K562 (cell line): ENCODE results near the gene COL9A3.

Source experiments
- ARNT ChIP-seq, 2 experiments: fragments of 450-650 bp; IDR thresholded peaks; 2 replicates each; pipeline ENCODE4 v1.6.1; 2016; ENCODE audit warnings: mild to moderate bottlenecking in 1 of 2
- CHD2 ChIP-seq: IDR thresholded peaks from 2 replicates; pipeline ENCODE4 v1.6.1; 2011; ENCODE audit warnings: low read depth, low read length
- EZH2 ChIP-seq: IDR thresholded peaks from 2 replicates; pipeline ENCODE4 v1.6.1; 2012; ENCODE audit warnings: low read depth, mild to moderate bottlenecking, inconsistent platforms, low read length, borderline replicate concordance
- GTF2F1 ChIP-seq: IDR thresholded peaks from 2 replicates; pipeline ENCODE4 v1.6.1; 2011; ENCODE audit warnings: low read depth, low read length, improper control_type of control experiment
- MAFK ChIP-seq: IDR thresholded peaks from 2 replicates; pipeline ENCODE4 v1.6.1; 2011; ENCODE audit warnings: low read length, improper control_type of control experiment
- MTA1 ChIP-seq: fragments of 450-650 bp; IDR thresholded peaks from 2 replicates; pipeline ENCODE4 v1.6.1; 2017; ENCODE audit warnings: borderline replicate concordance
- MYC ChIP-seq, 2 experiments: fragments of 250-450 bp in 1 of 2; sonication (Bioruptor Pico) in 1 of 2; IDR thresholded peaks; 2 replicates each; pipeline versions ENCODE4 v1.5.1 to v1.6.1; 2012 to 2021; ENCODE audit warnings: low read depth in 2 of 2, borderline replicate concordance in 1 of 2, improper control_type of control experiment in 1 of 2, low read length in 1 of 2, mild to moderate bottlenecking in 1 of 2, moderate library complexity in 1 of 2
- SAFB ChIP-seq: fragments of 200-400 bp; formaldehyde crosslinking; IDR thresholded peaks from 2 replicates; pipeline ENCODE4 v1.6.1; 2017; ENCODE audit warnings: low read depth, low read length, borderline replicate concordance
- SIN3A ChIP-seq, 2 experiments: fragments of 150-350 bp in 1 of 2; IDR thresholded peaks; 2 replicates each; pipeline ENCODE4 v1.6.1; 2011 to 2016; ENCODE audit warnings: borderline replicate concordance in 2 of 2, low read depth in 2 of 2, low read length in 2 of 2, mild to moderate bottlenecking in 2 of 2, moderate library complexity in 2 of 2; ENCODE audit not compliant: control insufficient read depth in 1 of 2
- SMARCE1 ChIP-seq: fragments of 450-650 bp; IDR thresholded peaks from 2 replicates; pipeline ENCODE4 v1.7.1; 2016; ENCODE audit warnings: mild to moderate bottlenecking
- SNIP1 ChIP-seq: fragments of 450-650 bp; IDR thresholded peaks from 2 replicates; pipeline ENCODE4 v1.7.1; 2017; ENCODE audit warnings: low read depth, mild to moderate bottlenecking
- TF ChIP-seq, protein P1 (sequence below): sonication (generic); formaldehyde crosslinking; IDR thresholded peaks from 2 replicates; pipeline ENCODE4 v1.9.0; 2022; ENCODE audit warnings: mild to moderate bottlenecking, missing genetic modification reagents
- TF ChIP-seq, protein P2 (sequence below): sonication (generic); formaldehyde crosslinking; IDR thresholded peaks from 2 replicates; pipeline ENCODE4 v1.4.0; 2020; ENCODE audit warnings: mild to moderate bottlenecking, missing genetic modification reagents
- TF ChIP-seq, protein P3 (sequence below), 2 experiments: fragments of 450-650 bp; formaldehyde crosslinking in 1 of 2; IDR thresholded peaks; 2 replicates each; pipeline versions ENCODE4 v1.4.0 to v1.6.1; 2014 to 2020; ENCODE audit warnings: mild to moderate bottlenecking in 2 of 2, borderline replicate concordance in 1 of 2, low read depth in 1 of 2

DNA sequence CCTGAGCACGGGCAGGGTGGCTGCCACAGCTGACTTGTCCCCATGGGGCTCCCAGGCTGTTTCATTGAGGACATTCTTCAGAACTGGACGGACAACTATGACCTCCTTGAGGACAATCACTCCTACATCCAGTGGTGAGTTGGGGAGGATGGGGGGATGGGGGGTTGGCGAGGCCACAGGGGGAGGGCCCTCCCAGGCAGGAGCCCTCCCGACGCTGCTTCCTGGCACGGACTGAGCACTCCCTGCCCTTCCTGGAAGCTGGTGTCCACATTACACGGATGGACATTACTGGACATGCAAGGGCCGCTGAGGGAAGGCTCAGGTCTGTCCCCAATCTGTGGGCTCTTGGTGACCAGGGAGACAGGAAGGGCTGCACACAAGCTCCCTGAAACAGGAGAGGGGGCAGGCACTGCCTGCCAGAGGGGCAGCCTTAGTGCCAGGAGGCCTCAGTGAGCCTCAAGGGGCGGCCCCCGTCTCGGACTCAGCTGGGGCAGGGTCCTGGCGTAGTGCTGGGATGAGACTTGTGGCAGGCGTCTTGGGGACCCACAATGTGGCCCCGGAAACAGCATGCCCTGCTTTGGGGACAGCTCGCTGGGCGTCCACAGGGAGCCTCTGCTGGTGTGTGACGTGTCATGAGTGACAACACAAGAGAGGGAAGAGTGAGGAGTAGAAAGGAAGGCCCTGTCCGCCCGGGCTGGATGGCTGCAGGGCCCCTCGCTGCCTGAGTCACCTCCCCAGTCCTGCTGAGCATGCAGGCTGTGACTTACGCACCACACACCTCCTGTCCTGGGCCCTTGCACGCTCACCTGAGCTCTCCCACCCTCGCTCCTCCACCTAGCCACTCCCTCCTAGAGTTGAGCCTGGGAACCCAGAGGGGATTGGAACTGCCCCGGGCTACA is 7.1 kb upstream of the COL9A3 start:
- TF ChIP-seq ARNT (IDR thresholded peaks at IDR 0.05) (no peak), GTF2F1 (no peak), MAFK (no peak), CHD2 (no peak), SMARCE1 (no peak), SNIP1 (no peak), SAFB (no peak), MYC (IDR thresholded peaks at IDR 0.05; ENCODE audit: low read depth, low read length) (no peak), MYC (CRISPR knock-in tag; IDR thresholded peaks at IDR 0.05; ENCODE audit: borderline replicate concordance, low read depth) (no peak), SIN3A (IDR thresholded peaks at IDR 0.05; ENCODE audit: borderline replicate concordance in 2 of 2, control insufficient read depth in 1 of 2, low read depth in 2 of 2, low read length in 2 of 2) (no peak), MTA1 (no peak), EZH2 (no peak)
- TF ChIP-seq, protein P1, sequence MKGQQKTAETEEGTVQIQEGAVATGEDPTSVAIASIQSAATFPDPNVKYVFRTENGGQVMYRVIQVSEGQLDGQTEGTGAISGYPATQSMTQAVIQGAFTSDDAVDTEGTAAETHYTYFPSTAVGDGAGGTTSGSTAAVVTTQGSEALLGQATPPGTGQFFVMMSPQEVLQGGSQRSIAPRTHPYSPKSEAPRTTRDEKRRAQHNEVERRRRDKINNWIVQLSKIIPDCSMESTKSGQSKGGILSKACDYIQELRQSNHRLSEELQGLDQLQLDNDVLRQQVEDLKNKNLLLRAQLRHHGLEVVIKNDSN (CRISPR knock-in tag): no peak
- TF ChIP-seq, protein P2, sequence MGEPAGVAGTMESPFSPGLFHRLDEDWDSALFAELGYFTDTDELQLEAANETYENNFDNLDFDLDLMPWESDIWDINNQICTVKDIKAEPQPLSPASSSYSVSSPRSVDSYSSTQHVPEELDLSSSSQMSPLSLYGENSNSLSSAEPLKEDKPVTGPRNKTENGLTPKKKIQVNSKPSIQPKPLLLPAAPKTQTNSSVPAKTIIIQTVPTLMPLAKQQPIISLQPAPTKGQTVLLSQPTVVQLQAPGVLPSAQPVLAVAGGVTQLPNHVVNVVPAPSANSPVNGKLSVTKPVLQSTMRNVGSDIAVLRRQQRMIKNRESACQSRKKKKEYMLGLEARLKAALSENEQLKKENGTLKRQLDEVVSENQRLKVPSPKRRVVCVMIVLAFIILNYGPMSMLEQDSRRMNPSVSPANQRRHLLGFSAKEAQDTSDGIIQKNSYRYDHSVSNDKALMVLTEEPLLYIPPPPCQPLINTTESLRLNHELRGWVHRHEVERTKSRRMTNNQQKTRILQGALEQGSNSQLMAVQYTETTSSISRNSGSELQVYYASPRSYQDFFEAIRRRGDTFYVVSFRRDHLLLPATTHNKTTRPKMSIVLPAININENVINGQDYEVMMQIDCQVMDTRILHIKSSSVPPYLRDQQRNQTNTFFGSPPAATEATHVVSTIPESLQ: no peak
- TF ChIP-seq, protein P3, sequence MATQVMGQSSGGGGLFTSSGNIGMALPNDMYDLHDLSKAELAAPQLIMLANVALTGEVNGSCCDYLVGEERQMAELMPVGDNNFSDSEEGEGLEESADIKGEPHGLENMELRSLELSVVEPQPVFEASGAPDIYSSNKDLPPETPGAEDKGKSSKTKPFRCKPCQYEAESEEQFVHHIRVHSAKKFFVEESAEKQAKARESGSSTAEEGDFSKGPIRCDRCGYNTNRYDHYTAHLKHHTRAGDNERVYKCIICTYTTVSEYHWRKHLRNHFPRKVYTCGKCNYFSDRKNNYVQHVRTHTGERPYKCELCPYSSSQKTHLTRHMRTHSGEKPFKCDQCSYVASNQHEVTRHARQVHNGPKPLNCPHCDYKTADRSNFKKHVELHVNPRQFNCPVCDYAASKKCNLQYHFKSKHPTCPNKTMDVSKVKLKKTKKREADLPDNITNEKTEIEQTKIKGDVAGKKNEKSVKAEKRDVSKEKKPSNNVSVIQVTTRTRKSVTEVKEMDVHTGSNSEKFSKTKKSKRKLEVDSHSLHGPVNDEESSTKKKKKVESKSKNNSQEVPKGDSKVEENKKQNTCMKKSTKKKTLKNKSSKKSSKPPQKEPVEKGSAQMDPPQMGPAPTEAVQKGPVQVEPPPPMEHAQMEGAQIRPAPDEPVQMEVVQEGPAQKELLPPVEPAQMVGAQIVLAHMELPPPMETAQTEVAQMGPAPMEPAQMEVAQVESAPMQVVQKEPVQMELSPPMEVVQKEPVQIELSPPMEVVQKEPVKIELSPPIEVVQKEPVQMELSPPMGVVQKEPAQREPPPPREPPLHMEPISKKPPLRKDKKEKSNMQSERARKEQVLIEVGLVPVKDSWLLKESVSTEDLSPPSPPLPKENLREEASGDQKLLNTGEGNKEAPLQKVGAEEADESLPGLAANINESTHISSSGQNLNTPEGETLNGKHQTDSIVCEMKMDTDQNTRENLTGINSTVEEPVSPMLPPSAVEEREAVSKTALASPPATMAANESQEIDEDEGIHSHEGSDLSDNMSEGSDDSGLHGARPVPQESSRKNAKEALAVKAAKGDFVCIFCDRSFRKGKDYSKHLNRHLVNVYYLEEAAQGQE (IDR thresholded peaks at IDR 0.05; ENCODE audit: borderline replicate concordance): no peak
- TF ChIP-seq, protein P3 (CRISPR knock-in tag; IDR thresholded peaks at IDR 0.05; ENCODE audit: low read depth): no peak
